Heart right ventricle (tissue), 16 donors: ENCODE results near the gene CFHR5. TPM values are rescaled to one million over a fixed set of nuclear protein-coding genes. Genes with fewer than 3 reads are reported as not detected.
A peak's percentile ranks its signal among the peaks of the same experiment; 100 is the strongest.

Experiments used
- ATAC-seq, 8 donors: fragments of 200-7000 bp; cut with Tn5 transposase; one replicate each; pipeline ENCODE4 v1.9.1; 2020; ENCODE audit warnings: mild to moderate bottlenecking in 8 of 8, moderate library complexity in 8 of 8, moderate number of reproducible peaks in 1 of 8
- DNase-seq, 2 donors: peaks; one replicate each; pipeline ENCODE4 v3.0.0-alpha.2; 2020
- H3K27ac ChIP-seq, 10 donors: fragments of 200-600 bp; sonication (generic) in 2 of 10; one replicate each; pipeline versions ENCODE4 v1.5.0 to v1.8.0; 2020 to 2022; ENCODE audit warnings: mild to moderate bottlenecking in 3 of 10
- H3K27me3 ChIP-seq, 7 donors: fragments of 200-600 bp; one replicate each; pipeline ENCODE4 v1.8.0; 2021 to 2022; ENCODE audit warnings: mild to moderate bottlenecking in 2 of 7
- H3K36me3 ChIP-seq, 9 donors: fragments of 200-600 bp; sonication (generic) in 1 of 9; one replicate each; pipeline versions ENCODE4 v1.5.0 to v1.8.0; 2020 to 2022; ENCODE audit warnings: mild to moderate bottlenecking in 2 of 9
- H3K4me1 ChIP-seq, 9 donors: fragments of 200-600 bp; sonication (generic) in 1 of 9; one replicate each; pipeline versions ENCODE4 v1.5.0 to v1.8.0; 2020 to 2022; ENCODE audit warnings: mild to moderate bottlenecking in 4 of 9
- H3K4me3 ChIP-seq, 10 donors: fragments of 200-600 bp; sonication (generic) in 2 of 10; one replicate each; pipeline versions ENCODE4 v1.5.0 to v1.8.0; 2020 to 2022; ENCODE audit warnings: mild to moderate bottlenecking in 7 of 10, moderate library complexity in 2 of 10
- H3K9me3 ChIP-seq, 11 donors: fragments of 200-600 bp in 10 of 11; sonication (generic) in 2 of 11; one replicate each; pipeline versions ENCODE4 v1.5.0 to v1.8.0; 2013 to 2022; ENCODE audit warnings: mild to moderate bottlenecking in 2 of 11, control low read depth in 1 of 11, moderate library complexity in 1 of 11
- WGBS, 2 donors: extraction: QIAGEN DNeasy Blood & Tissue Kit; methylation state at CpG; one replicate each; pipeline ENCODE4 v1.1.7; 2013; ENCODE audit warnings: inconsistent platforms in 1 of 2; 5-methylcytosine and 5-hydroxymethylcytosine counted together
- intact Hi-C, 10 donors: fragments of 100-400 bp; cut with DNase I; formaldehyde crosslinking; loops; one replicate each; pipeline versions ENCODE4 v1.11.1 to v1.14.2; 2022
- polyA plus RNA-seq, 2 donors: library from polyadenylated mRNA; stranded (reverse); fragments of 200-250 nt; gene quantifications; one replicate each; pipeline ENCODE4 v1.2.3, GENCODE V29; 2013
- total RNA-seq, 10 donors: library from RNA; stranded (reverse); fragmentation: NEBNext Ultra II Directional in 3 of 10; extraction: Animal tissue kit (Norgen Biotek cat#: 25700) in 3 of 10; gene quantifications; one replicate each; pipeline versions ENCODE4 v1.2.1 to v1.2.4, GENCODE V29; 2021 to 2023
- TF ChIP-seq, protein P1 (sequence below), 9 donors: fragments of 200-600 bp; sonication (generic) in 2 of 9; IDR thresholded peaks; one replicate each; pipeline versions ENCODE4 v1.5.0 to v1.8.0; 2021 to 2022; ENCODE audit warnings: antibody characterized with exemption in 9 of 9, mild to moderate bottlenecking in 5 of 9, moderate library complexity in 1 of 9
- donor health status: Arrhythmogenic right ventricular cardiomyopathy.
- donor health status: ischemic (EF 13 %, LVEDD 7.1; RV severe dilation, severe dysfunction).
- donor health status: healthy with polysubstance abuse.
- donor health status: DM: no; HTN: yes; CAD: no.
- donor health status: DM: no; HTN: no; CAD: no.
- donor health status: ischemic (EF 25% LVEDD 6.9; RV normal size, moderate dysfunction).
- donor health status: ischemic (EF 25% LVEDD 5.7; RV mildly dilated, moderate dysfunction).
- donor health status: healthy.
- donor health status: DM: yes; HTN: yes; CAD: no.
- donor health status: Ischemic cardiomyopathy.
- donor health status: ischemic (EF 35%, LVEDD 5.7; RV mildly dilated, moderate dysfunction).
- donor health status: nonischemic (EF 11% LVEDD 7.7; RV severe dilation, severe dysfunction).
- donor health status: DM: yes; HTN: yes; CAD: no.
- donor health status: PGD.
- donor health status: ischemic (EF 29% LVEDD 5.4; RV normal size, mild dysfunction).
- donor health status: nonischemic (EF 23%, LVEDD 6.1; RV moderate dilation, normal function).

CFHR5 gene
- total and polyA plus RNA-seq, 12 donors: not detected

DNA sequence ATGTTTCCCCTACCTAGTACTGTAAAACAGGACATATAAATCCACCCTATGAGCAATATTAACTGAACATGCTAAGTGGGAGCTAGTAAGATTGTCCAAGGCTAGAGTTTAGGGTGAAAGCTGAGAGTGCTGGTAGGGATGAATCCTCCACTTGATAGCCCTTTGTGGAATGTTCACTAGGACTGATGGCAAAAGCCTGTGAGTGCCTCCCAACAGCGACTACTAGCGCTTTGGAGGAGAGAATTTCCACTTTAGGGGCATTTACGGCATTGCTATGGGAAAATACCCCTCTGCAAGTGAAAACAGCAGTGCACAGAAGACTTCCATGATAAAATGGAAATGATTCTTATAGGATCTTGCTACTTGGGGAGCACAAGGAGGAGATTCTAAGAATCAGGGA, 35.9 kb downstream of the CFHR5 start:
- intact Hi-C loops: no loop called here
- H3K27ac ChIP-seq: no peak overlapping the region
- H3K36me3 ChIP-seq: no peaks in the 10 kb centered on the region
- peaks cover 0 to 5% (median 0%) of the 10 kb centered on the region in 9 donors for H3K4me1 ChIP-seq
- no peak for ATAC-seq
- TF ChIP-seq, protein P1, sequence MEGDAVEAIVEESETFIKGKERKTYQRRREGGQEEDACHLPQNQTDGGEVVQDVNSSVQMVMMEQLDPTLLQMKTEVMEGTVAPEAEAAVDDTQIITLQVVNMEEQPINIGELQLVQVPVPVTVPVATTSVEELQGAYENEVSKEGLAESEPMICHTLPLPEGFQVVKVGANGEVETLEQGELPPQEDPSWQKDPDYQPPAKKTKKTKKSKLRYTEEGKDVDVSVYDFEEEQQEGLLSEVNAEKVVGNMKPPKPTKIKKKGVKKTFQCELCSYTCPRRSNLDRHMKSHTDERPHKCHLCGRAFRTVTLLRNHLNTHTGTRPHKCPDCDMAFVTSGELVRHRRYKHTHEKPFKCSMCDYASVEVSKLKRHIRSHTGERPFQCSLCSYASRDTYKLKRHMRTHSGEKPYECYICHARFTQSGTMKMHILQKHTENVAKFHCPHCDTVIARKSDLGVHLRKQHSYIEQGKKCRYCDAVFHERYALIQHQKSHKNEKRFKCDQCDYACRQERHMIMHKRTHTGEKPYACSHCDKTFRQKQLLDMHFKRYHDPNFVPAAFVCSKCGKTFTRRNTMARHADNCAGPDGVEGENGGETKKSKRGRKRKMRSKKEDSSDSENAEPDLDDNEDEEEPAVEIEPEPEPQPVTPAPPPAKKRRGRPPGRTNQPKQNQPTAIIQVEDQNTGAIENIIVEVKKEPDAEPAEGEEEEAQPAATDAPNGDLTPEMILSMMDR (IDR thresholded peaks at IDR 0.05): no peak
- 93 to 97% methylated on average over 3 of the region's 3 CpGs for WGBS, 2 donors
- H3K9me3 ChIP-seq: peaks cover 0 to 19% (median 5%) of the 10 kb centered on the region in 11 donors
- H3K27me3 ChIP-seq: no peaks in the 10 kb centered on the region
- no peak overlapping the region for H3K4me3 ChIP-seq
- no peak for DNase-seq

DNA sequence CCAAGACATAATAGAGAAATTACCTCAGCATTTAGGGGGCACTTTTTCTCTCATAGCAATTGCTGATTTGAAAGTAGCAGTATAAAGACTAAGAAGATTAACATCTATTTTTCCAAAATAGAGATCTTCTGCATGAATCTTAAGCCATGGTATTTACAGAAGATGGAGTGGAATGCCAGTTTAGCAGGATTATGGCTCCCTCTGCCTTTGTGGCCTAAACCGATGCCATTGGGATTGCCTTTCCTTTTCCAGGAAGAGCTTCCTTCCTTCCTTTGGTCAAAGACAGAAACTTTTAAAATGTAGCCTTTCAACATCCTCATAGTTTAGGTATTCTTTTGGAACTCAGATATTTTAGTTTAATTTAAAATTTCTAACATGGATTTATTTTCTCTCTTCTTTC, 39.4 kb downstream of the CFHR5 start:
- Histone ChIP-seq H3K27me3 (no peaks in the 10 kb centered on the region), H3K4me1 (peaks cover 0 to 5% (median 0%) of the 10 kb centered on the region in 9 donors), H3K27ac (no peak overlapping the region), H3K9me3 (peaks cover 0 to 8% (median under 1%) of the 10 kb centered on the region in 11 donors), H3K36me3 (no peaks in the 10 kb centered on the region), H3K4me3 (no peak overlapping the region)
- DNase-seq (no peak), ATAC-seq (no peak)
- intact Hi-C loops: no loop called here
- WGBS, 2 donors: 59 to 67% methylated on average over 1 of the region's 1 CpG
- TF ChIP-seq, protein P1 (IDR thresholded peaks at IDR 0.05): no peak

DNA sequence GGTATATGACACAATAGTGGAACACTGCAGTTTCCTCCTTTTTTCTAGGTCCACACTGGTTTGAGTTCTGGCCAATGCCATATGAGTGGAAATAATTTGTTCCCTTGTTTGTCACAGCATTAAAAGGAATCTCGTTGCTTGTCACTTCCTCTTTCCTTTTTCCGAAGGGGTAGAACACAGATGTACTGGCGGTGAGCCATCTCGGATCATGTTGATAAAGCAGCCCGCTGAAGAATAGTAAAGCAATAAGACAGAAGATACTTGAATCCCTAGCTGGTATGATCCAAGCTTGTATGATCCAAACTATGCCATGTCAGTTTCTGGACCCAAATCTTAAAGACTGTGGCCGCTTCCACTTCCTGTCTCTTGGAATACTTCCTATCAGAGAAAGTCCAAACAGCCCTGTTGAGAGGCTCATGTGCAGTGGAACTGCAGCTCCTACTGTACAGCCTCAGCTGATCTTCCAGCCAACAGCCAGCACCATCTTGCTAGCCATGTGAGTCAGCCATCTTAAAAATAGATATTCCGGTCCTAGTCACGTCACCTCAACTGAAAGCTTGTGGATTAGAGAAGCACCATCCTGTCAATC, 40.3 kb downstream of the CFHR5 start:
- TF ChIP-seq, protein P1 (IDR thresholded peaks at IDR 0.05): no peak
- ATAC-seq (peak in 6 of 8 donors; percentile 29 to 80 (median 55)), DNase-seq (peak in 1 of 2 donors; percentile 26)
- Histone ChIP-seq H3K4me1 (peaks cover 0 to 5% (median 0%) of the 10 kb centered on the region in 9 donors), H3K9me3 (peaks cover 0 to 6% (median 0%) of the 10 kb centered on the region in 11 donors), H3K27me3 (no peaks in the 10 kb centered on the region), H3K4me3 (no peak overlapping the region), H3K36me3 (no peaks in the 10 kb centered on the region), H3K27ac (peak overlapping the region in 1 of 10 donors; percentile 4)
- WGBS, 2 donors: 50 to 55% methylated on average over 8 of the region's 8 CpGs
- intact Hi-C loops: no loop called here

DNA sequence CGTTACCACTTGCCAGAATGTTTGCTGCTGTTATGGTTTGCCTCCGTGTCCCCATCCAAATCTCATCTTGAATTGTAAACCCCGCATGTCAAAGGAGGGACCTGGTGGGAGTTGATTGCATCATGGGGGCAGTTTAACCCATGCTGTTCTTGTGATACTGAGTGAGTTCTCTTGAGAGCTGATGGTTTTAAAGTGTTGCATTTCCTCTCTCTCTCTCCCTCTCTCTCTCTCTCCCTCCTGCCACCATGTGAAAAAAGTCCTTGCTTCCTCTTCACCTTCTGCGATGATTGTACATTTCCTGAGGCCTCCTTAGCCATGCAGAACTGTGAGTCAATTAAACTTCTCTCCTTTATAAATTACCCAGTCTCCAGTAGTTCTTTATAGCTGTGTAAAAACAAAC, 44.4 kb downstream of the CFHR5 start:
- peaks cover 0 to 5% (median 0%) of the 10 kb centered on the region in 9 donors for H3K4me1 ChIP-seq
- TF ChIP-seq, protein P1 (IDR thresholded peaks at IDR 0.05): no peak
- no peaks in the 10 kb centered on the region for H3K27me3 ChIP-seq
- intact Hi-C loops: no loop called here
- no peak for ATAC-seq
- no peaks in the 10 kb centered on the region for H3K36me3 ChIP-seq
- DNase-seq: no peak
- no peak overlapping the region for H3K4me3 ChIP-seq
- WGBS, 2 donors: 38 to 43% methylated on average over 4 of the region's 4 CpGs
- H3K27ac ChIP-seq: no peak overlapping the region
- H3K9me3 ChIP-seq: no peaks in the 10 kb centered on the region
